GM21576 (cell line): ENCODE data around the gene SOX12.
A peak's percentile ranks its signal among the peaks of the same experiment; 100 is the strongest.

ENCODE experiments used
- ATAC-seq: cut with Tn5 transposase; IDR thresholded peaks from one replicate; pipeline ENCODE4 v1.9.1; 2021; ENCODE audit warnings: mild to moderate bottlenecking, moderate library complexity; ENCODE audit not compliant: unreplicated experiment

SOX12 gene

GRCh38 chr20:301886-302848 is 23.2 kb upstream of the SOX12 start:
- ATAC-seq = no peak

DNA sequence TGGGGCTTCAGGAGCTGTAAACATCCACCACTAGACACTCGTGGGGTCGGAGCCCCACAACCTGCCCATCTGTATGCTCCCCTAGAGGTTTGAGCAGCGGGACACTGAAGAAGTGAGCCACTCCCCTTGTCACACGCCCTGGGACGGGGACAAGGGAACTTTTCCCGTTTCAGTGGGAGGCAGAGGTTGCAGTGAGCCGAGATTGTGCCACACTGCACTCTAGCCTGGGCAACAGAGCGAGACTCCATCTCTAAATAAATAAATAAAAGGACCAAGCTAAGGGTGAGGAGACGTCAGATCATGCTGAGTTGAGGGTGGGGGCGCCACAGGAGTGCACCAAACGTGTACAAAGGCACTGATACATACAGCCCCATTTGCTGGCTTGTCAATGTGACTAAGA is 19.6 kb upstream of the SOX12 start:
- no peak for ATAC-seq

- ATAC-seq = no peak
Observed at GRCh38 chr20:308427-309038, 16.8 kb upstream of the SOX12 start.

- no peak for ATAC-seq
Observed at GRCh38 chr20:309306-309840, 16.0 kb upstream of the SOX12 start.

- peak; percentile 96 for ATAC-seq
Observed at GRCh38 chr20:309841-310644, 15.3 kb upstream of the SOX12 start.

GRCh38 chr20:310645-311044 is 14.7 kb upstream of the SOX12 start:
- ATAC-seq = no peak

- no peak for ATAC-seq
Observed at GRCh38 chr20:311609-312008, 13.7 kb upstream of the SOX12 start.

- ATAC-seq = no peak
Observed at GRCh38 chr20:312067-312466, 13.3 kb upstream of the SOX12 start.

DNA sequence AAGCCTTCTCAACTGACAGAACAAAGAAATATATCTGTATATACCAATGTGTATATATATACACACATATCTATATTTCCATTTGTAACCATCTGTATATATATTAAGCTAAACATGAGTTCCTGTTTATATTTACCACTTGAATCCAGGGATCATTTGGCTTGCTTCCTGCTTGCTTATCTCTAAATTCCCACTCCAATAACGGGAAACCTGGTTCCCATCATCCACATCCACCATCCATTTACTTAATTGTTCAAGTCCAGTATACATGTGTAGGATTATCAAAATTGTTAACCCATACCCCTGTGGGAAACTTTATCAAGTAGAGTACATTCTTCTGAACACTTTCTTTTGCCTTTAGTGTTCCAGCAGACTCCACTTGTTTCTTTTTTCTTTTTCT is 12.5 kb upstream of the SOX12 start:
- ATAC-seq = no peak

DNA sequence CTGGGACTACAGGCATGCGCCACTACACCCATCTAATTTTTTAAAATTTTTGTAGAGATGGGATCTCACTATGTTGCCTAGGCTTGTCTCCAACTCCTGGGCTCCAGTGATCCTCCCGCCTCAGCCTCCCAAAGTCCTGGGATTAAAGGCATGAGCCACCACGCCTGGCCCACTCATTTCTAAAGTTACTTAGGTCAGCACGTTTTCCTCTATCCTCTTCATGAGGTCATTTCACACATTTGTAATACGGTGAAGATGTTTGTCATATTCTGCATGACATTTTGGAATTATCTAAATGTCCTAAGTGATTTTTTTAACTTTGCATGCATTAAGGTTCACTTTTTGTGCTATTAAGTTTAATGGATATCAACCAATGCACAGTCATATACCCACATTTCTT is 11.9 kb upstream of the SOX12 start:
- no peak for ATAC-seq

DNA sequence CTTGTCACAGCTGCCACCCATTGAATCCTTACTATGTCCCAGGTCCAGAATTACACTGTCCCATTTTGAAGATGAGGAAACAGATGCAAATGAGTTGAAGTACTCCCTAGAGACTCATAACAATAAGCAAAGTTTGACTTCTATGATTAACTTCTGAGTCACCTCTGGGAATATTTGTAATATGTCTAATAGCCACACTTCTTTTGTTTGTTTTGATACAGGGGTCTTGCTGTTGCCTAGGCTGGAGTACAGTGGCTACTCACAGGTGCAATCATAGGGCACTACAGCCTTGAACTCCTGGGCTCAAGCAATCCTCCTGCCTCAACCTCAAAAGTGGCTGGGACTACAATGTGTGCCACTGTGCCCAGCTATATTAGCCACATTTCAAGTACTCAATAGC is 11.4 kb upstream of the SOX12 start:
- no peak for ATAC-seq

- no peak for ATAC-seq
Observed at GRCh38 chr20:316316-317068, 8.9 kb upstream of the SOX12 start.

GRCh38 chr20:324177-325044 is 941 bp upstream of the SOX12 start:
- peak; percentile 47 for ATAC-seq

- no peak for ATAC-seq
Observed at GRCh38 chr20:325889-326644, 715 bp downstream of the SOX12 start.

- ATAC-seq = no peak
Observed at GRCh38 chr20:326645-327185, 1.4 kb downstream of the SOX12 start.

DNA sequence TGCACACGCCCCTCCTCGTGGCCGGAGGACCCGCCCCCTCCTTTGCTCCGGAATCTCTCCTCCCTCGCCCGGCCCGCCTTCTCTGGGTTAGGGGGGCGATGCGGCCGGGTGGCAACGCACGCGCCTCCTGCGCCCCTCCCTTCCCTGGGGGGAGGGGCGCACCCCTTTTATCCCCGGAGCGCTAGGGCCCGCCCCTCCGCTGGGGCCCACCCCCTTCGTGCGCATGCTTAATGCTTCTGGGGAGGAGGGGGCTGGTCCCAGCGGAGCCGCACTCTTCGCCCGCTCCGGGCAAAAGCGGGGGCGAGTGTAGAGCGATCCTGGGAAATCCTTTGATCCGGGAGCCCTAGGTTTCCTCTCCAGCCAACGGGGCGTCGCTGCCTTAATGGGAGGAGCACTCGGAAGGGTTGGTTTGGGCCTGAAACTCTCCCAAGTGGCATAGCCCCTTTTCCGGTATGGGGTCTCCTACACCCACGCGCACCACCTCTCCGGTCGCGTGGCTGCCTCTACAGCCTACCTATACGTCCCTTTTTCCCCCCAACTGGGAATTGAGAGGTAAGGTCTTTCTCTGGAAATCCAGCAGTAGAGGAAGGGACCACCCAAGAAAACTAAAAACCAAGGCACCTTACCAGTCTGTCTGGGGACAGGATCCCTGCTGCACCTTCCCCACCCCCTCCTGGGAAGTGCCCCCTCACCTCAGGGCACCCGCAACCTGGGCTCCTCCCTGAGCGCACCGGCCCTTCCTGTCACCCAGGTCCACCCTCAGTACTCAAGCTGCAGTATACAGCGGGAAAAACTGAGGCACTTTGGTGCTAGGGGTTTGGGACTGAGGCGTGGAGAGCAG is 2.1 kb downstream of the SOX12 start:
- no peak for ATAC-seq
